Lung (tissue), 12 donors: ENCODE data around the gene CCDC192. TPM values are rescaled to one million over a fixed set of nuclear protein-coding genes. Genes with fewer than 3 reads are reported as not detected.

Source experiments
- ATAC-seq: fragments of 200-7000 bp; cut with Tn5 transposase; one replicate; pipeline ENCODE4 v1.9.1; 2020; ENCODE audit warnings: moderate number of reproducible peaks; ENCODE audit not compliant: insufficient read depth, low FRiP score
- DNase-seq, 3 donors: peaks; one replicate each; pipeline ENCODE4 v3.0.0-alpha.2; 2013 to 2017
- H3K27ac ChIP-seq, 2 donors: one replicate each; pipeline ENCODE4 v1.5.1; 2013; ENCODE audit warnings: mild to moderate bottlenecking in 2 of 2, moderate library complexity in 2 of 2, control low read depth in 1 of 2, inconsistent platforms in 1 of 2, low read depth in 1 of 2, low read length in 1 of 2
- H3K27me3 ChIP-seq, 3 donors: one replicate each; pipeline ENCODE4 v1.5.1; 2013; ENCODE audit warnings: low read length in 2 of 3; ENCODE audit not compliant: control insufficient read depth in 3 of 3, insufficient read depth in 3 of 3
- H3K36me3 ChIP-seq, 4 donors: one replicate each; pipeline ENCODE4 v1.5.1; 2013; ENCODE audit warnings: low read length in 4 of 4, mild to moderate bottlenecking in 1 of 4, moderate library complexity in 1 of 4; ENCODE audit not compliant: control insufficient read depth in 4 of 4, insufficient read depth in 4 of 4
- H3K4me1 ChIP-seq, 5 donors: one replicate each; pipeline ENCODE4 v1.5.1; 2013; ENCODE audit warnings: low read length in 5 of 5, mild to moderate bottlenecking in 2 of 5, moderate library complexity in 1 of 5; ENCODE audit not compliant: control insufficient read depth in 5 of 5, insufficient read depth in 5 of 5
- H3K4me3 ChIP-seq: one replicate; pipeline ENCODE4 v1.5.1; 2013; ENCODE audit warnings: mild to moderate bottlenecking, control low read depth, moderate library complexity
- H3K9ac ChIP-seq, 2 donors: one replicate each; pipeline ENCODE4 v1.5.1; 2013; ENCODE audit warnings: low read length in 2 of 2, control low read depth in 1 of 2; ENCODE audit not compliant: insufficient read depth in 1 of 2
- H3K9me3 ChIP-seq, 4 donors: one replicate each; pipeline ENCODE4 v1.5.1; 2013; ENCODE audit warnings: low read length in 3 of 4, mild to moderate bottlenecking in 1 of 4, moderate library complexity in 1 of 4; ENCODE audit not compliant: control insufficient read depth in 4 of 4, insufficient read depth in 3 of 4
- WGBS, 2 donors: extraction: QIAGEN DNeasy Blood & Tissue Kit; methylation state at CpG; one replicate each; pipeline ENCODE4 v1.1.7; 2013; 5-methylcytosine and 5-hydroxymethylcytosine counted together
- polyA plus RNA-seq, 2 donors: library from polyadenylated mRNA; stranded (reverse); fragments of 200-250 nt; gene quantifications; one replicate each; pipeline ENCODE4 v1.2.1, GENCODE V29; 2013
- total RNA-seq, 2 donors: library from RNA; depleted of rRNA in 1 of 2; stranded (reverse); fragments of >200 nt in 1 of 2; gene quantifications; one replicate each; pipeline ENCODE4 v1.2.1, GENCODE V29; 2014 to 2021
- TF ChIP-seq, protein P1 (sequence below): IDR thresholded peaks from 2 replicates; pipeline ENCODE4 v1.5.1; 2012; ENCODE audit warnings: mild to moderate bottlenecking; ENCODE audit errors: control extremely low read depth, extremely low read depth
- donor health status: control.
- donor health status: control.
- donor health status: Bipolar disorder and iron deficiency.
- donor health status: healthy.
- donor health status: DM: yes; HTN: yes; CAD: no.

Gene CCDC192
- total and polyA plus RNA-seq, 4 donors: 0.08 to 0.47 (median 0.40) TPM; not detected in 1

DNA sequence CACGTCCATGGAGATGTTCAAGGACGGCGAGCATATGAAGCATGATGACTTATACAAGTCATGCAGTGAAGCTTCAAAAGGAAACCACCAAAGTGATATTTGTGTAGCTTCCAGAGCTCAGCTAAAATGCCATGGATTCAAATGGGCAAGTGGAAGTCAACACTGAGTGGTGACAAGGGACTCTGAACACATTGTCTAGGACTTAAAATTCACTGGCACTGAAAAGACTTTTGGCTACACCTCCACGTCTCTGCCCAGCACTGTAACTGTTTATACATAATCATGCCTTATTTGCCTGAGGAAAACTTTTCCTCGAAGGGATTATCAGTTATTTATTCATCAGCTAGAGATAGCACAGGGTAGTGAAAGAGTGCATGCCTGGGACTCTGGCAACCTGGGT lies 39.1 kb upstream of the CCDC192 start:
- Histone ChIP-seq H3K27me3 (no peaks in the 10 kb centered on the region), H3K4me3 (no peak overlapping the region), H3K27ac (no peak overlapping the region), H3K4me1 (peaks cover 0 to 30% (median 13%) of the 10 kb centered on the region in 5 donors), H3K9me3 (no peaks in the 10 kb centered on the region), H3K9ac (no peak overlapping the region), H3K36me3 (no peaks in the 10 kb centered on the region)
- ATAC-seq (no peak), DNase-seq (no peak)
- TF ChIP-seq, protein P1, sequence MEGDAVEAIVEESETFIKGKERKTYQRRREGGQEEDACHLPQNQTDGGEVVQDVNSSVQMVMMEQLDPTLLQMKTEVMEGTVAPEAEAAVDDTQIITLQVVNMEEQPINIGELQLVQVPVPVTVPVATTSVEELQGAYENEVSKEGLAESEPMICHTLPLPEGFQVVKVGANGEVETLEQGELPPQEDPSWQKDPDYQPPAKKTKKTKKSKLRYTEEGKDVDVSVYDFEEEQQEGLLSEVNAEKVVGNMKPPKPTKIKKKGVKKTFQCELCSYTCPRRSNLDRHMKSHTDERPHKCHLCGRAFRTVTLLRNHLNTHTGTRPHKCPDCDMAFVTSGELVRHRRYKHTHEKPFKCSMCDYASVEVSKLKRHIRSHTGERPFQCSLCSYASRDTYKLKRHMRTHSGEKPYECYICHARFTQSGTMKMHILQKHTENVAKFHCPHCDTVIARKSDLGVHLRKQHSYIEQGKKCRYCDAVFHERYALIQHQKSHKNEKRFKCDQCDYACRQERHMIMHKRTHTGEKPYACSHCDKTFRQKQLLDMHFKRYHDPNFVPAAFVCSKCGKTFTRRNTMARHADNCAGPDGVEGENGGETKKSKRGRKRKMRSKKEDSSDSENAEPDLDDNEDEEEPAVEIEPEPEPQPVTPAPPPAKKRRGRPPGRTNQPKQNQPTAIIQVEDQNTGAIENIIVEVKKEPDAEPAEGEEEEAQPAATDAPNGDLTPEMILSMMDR: no peak
- 86 to 92% methylated on average over 5 of the region's 5 CpGs for WGBS, 2 donors

DNA sequence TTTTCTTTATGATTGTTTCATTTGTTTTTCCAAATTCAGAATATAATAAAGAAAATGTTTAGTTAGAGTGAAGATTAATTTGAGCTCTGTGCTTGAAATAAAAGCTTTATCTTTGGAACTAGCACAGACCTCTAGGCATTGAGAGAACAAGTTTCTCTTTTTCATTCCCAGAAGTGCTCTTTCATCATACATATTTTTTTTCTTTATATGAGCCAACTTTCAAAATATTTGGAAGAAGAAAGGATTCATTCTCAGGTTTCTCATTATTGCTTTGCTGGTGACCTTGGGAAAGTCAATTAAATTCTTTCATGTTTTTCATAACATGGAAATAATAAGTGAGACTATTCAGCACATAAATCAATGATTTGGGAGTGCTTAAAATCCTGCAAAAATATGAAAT lies 37.5 kb upstream of the CCDC192 start:
- no peaks in the 10 kb centered on the region for H3K27me3 ChIP-seq
- H3K4me1 ChIP-seq: peaks cover 0 to 27% (median 7%) of the 10 kb centered on the region in 5 donors
- DNase-seq (no peak), ATAC-seq (no peak)
- no peak overlapping the region for H3K27ac ChIP-seq
- no peaks in the 10 kb centered on the region for H3K36me3 ChIP-seq
- no peak overlapping the region for H3K9ac ChIP-seq
- no peak overlapping the region for H3K4me3 ChIP-seq
- H3K9me3 ChIP-seq: no peaks in the 10 kb centered on the region
- TF ChIP-seq, protein P1: no peak

DNA sequence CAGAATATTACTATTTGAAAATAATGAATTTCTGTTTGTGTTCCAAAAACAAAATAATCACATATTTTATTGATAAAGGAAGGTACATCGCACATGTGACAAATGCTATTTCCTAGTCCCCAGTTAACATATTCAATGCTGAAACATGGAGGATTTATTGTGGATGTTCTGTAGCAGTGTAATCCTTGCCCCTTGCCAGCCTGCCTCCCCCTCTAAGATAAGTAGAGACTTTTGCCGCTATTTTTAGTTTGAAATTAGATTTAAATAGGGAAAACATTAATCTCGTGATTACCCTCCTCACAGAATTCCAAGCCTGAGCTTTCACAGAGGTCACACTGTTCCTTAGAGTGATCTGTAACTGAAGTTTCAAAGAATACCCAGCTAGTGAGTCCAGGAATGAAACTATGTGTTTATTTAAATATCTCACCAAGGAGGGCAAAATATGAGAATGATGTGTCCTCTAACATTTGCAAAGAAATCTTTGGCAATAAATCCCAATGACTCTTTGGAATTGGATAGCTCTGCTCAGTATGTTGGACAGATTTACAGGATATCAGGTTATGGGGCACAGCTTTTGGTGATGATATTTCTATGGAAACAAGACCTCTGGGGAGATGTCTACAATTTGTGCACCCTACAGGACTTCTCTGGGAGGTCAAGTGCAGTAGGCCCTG lies 37.0 kb upstream of the CCDC192 start:
- no peaks in the 10 kb centered on the region for H3K27me3 ChIP-seq
- TF ChIP-seq, protein P1: no peak
- no peaks in the 10 kb centered on the region for H3K9me3 ChIP-seq
- H3K27ac ChIP-seq: no peak overlapping the region
- H3K4me1 ChIP-seq: peaks cover 0 to 27% (median 7%) of the 10 kb centered on the region in 5 donors
- H3K4me3 ChIP-seq: no peak overlapping the region
- WGBS, 2 donors: 77 to 88% methylated on average over 3 of the region's 3 CpGs
- no peaks in the 10 kb centered on the region for H3K36me3 ChIP-seq
- no peak overlapping the region for H3K9ac ChIP-seq
- peak; percentile 53 for ATAC-seq
- no peak for DNase-seq

DNA sequence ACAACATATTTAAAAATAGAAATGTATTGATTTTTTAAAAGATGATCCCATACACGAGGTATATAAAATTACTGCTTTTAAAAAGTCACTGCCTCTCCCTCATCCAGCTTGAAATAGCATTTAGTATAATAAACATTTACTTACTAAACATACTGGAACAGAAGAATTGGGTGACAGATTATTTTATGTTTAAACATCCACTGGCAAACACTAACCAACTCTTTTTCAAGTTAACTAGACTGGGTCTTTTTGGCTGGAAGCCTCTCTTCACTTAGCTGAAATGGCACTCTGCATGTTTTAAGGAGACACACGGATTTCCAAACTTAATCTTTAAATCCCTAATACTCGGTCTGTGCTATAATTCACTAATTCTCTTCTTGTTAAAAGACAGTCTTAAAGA lies 35.3 kb upstream of the CCDC192 start:
- ATAC-seq (no peak), DNase-seq (peak in 2 of 3 donors; percentile 69 to 70)
- Histone ChIP-seq H3K4me1 (peaks cover 0 to 27% (median 5%) of the 10 kb centered on the region in 5 donors), H3K4me3 (no peak overlapping the region), H3K36me3 (no peaks in the 10 kb centered on the region), H3K9ac (no peak overlapping the region), H3K9me3 (no peaks in the 10 kb centered on the region), H3K27ac (no peak overlapping the region), H3K27me3 (no peaks in the 10 kb centered on the region)
- TF ChIP-seq, protein P1: no peak
- WGBS, 2 donors: 55 to 67% methylated on average over 3 of the region's 3 CpGs
